Coronary artery (tissue), 2 donors: ENCODE data around the gene PHRF1.
A peak's percentile ranks its signal among the peaks of the same experiment; 100 is the strongest.

Source experiments
- DNase-seq: peaks from one replicate; pipeline ENCODE4 v3.0.0-alpha.2; 2017; ENCODE audit warnings: low spot score
- H3K27ac ChIP-seq, 2 donors: fragments of 200-600 bp; sonication (generic); one replicate each; pipeline ENCODE4 v1.5.1; 2016 to 2019
- H3K4me3 ChIP-seq: fragments of 200-600 bp; sonication (generic); 2 replicates; pipeline ENCODE4 v1.5.1; 2016; ENCODE audit warnings: mild to moderate bottlenecking, moderate library complexity
- CTCF ChIP-seq: fragments of 200-600 bp; sonication (generic); IDR thresholded peaks from one replicate; pipeline ENCODE4 v1.5.1; 2019; ENCODE audit warnings: antibody characterized with exemption

The PHRF1 gene

GRCh38 chr11:605286-606129, 29.2 kb downstream of the PHRF1 start:
- Histone ChIP-seq H3K4me3 (no peak overlapping the region), H3K27ac (peak overlapping the region in 1 of 2 donors; percentile 40)
- no peak for DNase-seq
- TF ChIP-seq CTCF: no peak

- no peak for TF ChIP-seq CTCF
- no peak for DNase-seq
- H3K27ac ChIP-seq: peak overlapping the region in 1 of 2 donors; percentile 40
These were observed 30.0 kb downstream of the PHRF1 start for GRCh38 chr11:606245-606644.

GRCh38 chr11:607020-607780, 30.9 kb downstream of the PHRF1 start:
- DNase-seq: no peak
- Histone ChIP-seq H3K4me3 (no peak overlapping the region), H3K27ac (no peak overlapping the region)
- TF ChIP-seq CTCF: no peak

More at GRCh38 chr11:606245-606644, 30.0 kb downstream of the PHRF1 start:
- H3K4me3 ChIP-seq: no peak overlapping the region

- DNase-seq: no peak
- H3K27ac ChIP-seq: no peak overlapping the region
- no peak for TF ChIP-seq CTCF
- no peak overlapping the region for H3K4me3 ChIP-seq
These were observed 31.8 kb downstream of the PHRF1 start for GRCh38 chr11:607971-608659.

GRCh38 chr11:608791-609251, 32.6 kb downstream of the PHRF1 start:
- no peak for DNase-seq
- no peak for TF ChIP-seq CTCF
- Histone ChIP-seq H3K4me3 (no peak overlapping the region), H3K27ac (no peak overlapping the region)

GRCh38 chr11:609341-609811, 33.1 kb downstream of the PHRF1 start:
- TF ChIP-seq CTCF: no peak
- H3K27ac ChIP-seq: no peak overlapping the region
- DNase-seq: no peak
- H3K4me3 ChIP-seq: no peak overlapping the region
